GM12875 (cell line): ENCODE data around the gene SLC7A1.

Source experiments
- H3K4me3 ChIP-seq: one replicate; pipeline ENCODE4 v1.5.1; 2011; ENCODE audit warnings: low read depth, low read length, control low read depth
- TF ChIP-seq, protein P1 (sequence below): IDR thresholded peaks from 2 replicates; pipeline ENCODE4 v1.5.1; 2011; ENCODE audit warnings: low read depth, mild to moderate bottlenecking, control low read depth, inconsistent platforms, low read length, moderate library complexity, borderline replicate concordance; ENCODE audit not compliant: insufficient read depth

Gene SLC7A1

DNA sequence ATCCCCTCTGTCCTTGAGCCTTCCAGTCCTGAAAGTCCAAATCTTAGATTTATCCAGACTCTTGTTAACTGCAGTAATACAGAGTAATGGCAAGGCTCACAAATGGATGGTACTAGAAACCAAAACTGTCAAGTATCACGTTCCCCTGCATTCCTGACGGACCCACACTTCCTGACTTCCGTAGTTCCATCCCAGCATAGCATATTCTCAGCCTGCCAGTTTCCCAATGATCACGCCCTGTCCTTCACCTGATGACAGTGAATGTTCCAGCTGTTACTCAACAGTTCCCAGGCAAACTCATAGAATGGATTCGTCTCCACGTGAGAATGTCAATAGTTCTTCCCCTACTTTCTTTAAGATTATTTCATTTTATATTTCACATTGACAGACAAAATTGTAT is 33.6 kb downstream of the SLC7A1 start:
- TF ChIP-seq, protein P1, sequence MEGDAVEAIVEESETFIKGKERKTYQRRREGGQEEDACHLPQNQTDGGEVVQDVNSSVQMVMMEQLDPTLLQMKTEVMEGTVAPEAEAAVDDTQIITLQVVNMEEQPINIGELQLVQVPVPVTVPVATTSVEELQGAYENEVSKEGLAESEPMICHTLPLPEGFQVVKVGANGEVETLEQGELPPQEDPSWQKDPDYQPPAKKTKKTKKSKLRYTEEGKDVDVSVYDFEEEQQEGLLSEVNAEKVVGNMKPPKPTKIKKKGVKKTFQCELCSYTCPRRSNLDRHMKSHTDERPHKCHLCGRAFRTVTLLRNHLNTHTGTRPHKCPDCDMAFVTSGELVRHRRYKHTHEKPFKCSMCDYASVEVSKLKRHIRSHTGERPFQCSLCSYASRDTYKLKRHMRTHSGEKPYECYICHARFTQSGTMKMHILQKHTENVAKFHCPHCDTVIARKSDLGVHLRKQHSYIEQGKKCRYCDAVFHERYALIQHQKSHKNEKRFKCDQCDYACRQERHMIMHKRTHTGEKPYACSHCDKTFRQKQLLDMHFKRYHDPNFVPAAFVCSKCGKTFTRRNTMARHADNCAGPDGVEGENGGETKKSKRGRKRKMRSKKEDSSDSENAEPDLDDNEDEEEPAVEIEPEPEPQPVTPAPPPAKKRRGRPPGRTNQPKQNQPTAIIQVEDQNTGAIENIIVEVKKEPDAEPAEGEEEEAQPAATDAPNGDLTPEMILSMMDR = no peak
- H3K4me3 ChIP-seq = no peak overlapping the region

DNA sequence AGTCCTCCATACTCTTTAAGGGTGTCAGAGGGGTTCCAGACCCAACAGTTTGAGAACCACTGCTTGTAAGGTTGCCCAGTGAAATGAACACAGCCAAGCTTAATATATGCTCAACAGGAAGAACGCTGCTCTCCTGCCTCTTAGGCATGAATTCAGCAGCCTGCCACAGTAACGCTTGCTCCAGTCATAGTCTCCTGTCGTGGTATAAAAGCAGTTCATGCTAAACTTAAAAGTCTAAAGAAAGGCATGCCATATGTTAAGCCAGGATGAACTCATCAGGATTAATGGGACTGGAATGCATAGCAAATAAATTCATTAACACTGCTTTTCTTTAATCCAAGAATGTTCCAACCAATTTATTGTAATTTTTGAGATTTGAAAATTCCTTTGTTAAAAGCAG is 38.7 kb downstream of the SLC7A1 start:
- TF ChIP-seq, protein P1 = no peak
- no peak overlapping the region for H3K4me3 ChIP-seq

DNA sequence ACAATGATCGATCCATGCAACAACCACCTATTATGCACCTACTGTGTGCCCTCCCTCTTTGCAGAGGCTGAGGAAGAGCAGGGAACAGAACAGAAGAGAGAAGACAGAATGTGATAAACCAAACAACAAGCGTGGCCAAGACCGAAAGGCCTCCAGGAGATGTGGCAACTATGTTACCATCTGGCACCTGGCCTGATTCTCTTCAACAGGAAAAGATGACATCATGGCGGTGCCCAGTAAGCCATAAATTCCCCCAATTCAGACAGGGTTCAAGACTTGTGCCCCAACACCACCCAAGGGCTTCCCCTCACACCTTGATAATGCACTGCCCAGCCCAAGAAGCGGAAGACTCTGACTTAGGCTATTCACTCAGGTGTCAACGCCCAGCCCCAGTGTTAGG is 44.3 kb downstream of the SLC7A1 start:
- no peak overlapping the region for H3K4me3 ChIP-seq
- TF ChIP-seq, protein P1 = no peak

DNA sequence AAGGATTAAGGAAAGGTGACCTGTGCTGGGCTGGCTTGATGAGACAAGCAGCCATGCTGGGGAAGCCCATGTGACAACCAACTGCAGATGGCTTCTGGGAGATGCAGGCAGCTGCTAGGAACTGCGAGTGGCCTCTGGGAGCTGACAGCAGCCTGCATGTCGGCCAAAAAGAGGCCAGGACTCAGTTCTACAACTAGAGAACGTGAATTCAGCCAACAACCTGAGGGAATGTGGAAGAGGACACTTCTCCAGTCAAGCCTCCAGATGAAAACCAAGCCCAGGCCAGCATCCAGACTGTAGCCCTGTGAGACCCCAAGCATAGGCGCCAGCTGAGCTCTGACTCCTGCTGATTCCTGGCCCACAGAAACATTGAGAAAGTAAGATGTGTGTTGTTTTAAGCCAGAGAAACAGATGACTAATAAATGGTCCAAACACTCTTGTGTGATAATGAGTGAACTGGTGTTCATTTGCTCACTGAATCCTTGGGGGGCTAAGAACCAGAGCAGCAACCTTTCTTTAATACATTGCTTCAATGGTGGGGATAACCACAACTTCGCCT is 45.0 kb downstream of the SLC7A1 start:
- no peak overlapping the region for H3K4me3 ChIP-seq
- TF ChIP-seq, protein P1 = no peak

DNA sequence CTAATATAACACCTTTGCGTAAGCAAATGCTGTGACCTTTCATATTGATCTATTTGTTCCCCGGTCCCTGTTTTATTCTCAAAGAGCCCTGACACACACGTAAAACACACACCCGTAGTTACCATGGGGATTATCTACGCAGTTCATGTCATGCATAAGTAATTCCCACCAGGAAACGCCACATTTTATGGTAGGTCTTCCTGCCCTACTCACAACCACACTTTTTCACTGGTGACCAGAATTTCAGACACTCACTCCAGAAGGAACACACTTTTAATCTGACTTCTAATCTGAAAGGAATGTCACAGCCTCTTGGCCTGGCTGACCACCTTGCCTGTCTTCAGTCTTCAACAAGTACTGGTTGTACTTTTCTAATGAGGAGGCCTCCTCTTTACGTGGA is 46.8 kb downstream of the SLC7A1 start:
- H3K4me3 ChIP-seq = no peak overlapping the region
- TF ChIP-seq, protein P1 = no peak

DNA sequence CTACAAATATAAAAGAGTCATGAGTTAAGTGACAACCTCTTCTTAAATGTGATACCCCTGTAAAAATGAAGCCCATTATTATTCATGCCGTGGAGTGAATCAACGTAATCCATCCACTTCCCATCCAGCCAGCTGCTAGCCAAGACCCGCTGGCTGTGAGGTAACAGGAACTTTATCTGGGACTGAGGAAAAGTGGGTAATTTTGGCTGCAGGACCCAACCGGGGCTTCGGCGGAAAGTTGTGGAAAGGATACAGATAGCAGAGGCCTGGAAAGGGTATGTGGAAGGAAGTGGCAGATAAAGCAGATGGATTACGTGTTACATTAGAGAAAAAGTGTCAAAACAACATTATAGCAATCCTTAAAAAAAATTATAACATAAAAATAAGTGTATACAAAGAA is 48.3 kb downstream of the SLC7A1 start:
- no peak overlapping the region for H3K4me3 ChIP-seq
- TF ChIP-seq, protein P1 = no peak

DNA sequence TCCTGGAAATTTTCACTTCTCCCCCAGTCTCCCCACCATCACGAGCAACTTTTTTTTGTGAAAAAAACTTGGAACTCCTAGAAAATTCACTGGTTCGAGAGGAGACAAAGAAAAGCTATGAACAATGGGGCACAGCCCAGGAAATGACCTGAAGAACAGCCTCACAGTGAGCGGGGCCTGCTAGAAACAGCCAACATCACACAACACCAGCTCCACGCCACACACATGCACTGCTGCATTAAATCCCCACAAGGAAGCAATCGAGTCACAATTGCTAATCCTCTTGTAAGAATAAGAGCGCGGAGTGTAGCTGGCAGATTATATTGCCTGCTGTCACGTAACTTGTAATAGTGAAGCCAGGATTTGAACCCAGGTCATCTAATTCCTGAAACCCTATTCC is 48.8 kb downstream of the SLC7A1 start:
- no peak overlapping the region for H3K4me3 ChIP-seq
- TF ChIP-seq, protein P1 = no peak
